HG02610 (cell line): ENCODE results near the gene ZBTB7C.

Experiments used
- ATAC-seq: cut with Tn5 transposase; IDR thresholded peaks from one replicate; pipeline ENCODE4 v1.9.1; 2021; ENCODE audit warnings: mild to moderate bottlenecking, moderate library complexity; ENCODE audit not compliant: unreplicated experiment

The ZBTB7C gene

DNA sequence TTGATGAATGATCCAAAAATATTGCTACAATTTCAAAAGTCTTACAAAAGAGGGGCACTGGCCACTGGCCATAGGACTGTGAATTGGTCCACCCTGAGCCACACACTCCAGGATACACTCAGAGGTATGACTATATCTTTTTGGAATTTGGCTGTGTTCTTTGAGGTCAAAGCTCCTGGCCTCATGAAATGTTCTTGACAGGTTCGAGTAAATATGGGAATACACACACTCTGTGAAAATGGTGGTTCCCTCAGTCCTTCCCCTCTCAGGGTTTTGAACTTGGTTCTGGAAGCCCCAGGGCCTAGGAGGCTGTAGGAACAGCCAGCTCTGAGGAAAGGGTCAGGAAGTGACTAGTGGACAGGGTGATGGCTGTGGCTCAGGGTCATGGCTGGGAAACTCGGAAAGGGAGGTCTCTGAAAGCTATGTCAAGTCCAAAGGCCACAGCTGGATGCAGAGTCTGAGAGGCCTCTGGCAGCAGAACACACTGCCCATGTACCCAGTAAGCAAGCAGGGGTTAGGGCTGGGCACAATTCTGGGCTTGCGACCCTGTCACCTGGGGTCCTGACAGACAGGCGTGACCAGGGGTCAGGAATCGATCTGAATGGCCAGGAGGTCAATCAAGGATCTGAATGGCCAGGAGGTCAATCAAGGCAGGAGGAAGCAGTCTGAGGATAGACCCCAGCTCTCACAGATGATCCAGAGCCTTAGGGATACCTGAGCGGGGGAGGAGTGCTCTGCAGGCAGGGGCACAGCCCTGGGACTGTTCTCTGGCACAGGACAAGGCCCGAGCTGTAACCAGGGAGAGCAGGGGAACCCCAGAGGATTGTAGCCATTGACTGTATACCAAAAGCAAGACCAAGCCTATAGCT is 255.3 kb downstream of the ZBTB7C start:
- no peak for ATAC-seq

- no peak for ATAC-seq
Observed at GRCh38 chr18:48152549-48152948, 256.6 kb downstream of the ZBTB7C start.

GRCh38 chr18:48151421-48152065 is 257.6 kb downstream of the ZBTB7C start:
- no peak for ATAC-seq

GRCh38 chr18:48149020-48149685 is 260.0 kb downstream of the ZBTB7C start:
- no peak for ATAC-seq

- ATAC-seq: no peak
Observed at GRCh38 chr18:48142994-48143393, 266.2 kb downstream of the ZBTB7C start.

DNA sequence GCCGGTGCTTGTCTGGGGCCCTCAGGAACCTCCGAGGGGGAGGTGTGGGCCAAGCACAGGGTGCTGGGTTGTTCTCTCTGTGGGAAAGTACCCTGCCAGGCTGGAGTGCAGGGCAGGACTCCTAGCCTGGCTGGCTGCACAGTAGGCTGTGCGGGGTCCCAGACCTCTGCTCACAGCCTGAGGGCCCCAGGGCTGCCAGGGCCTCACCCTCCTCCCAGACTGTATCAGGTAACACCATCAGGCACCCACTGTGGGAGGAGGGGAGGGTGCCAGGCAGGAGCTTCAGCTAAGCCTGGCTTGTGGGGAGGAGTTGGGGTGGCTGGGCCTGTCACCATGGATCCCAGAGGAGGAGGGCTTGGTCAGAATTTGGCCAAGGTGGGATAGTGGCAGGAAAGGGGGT is 266.8 kb downstream of the ZBTB7C start:
- no peak for ATAC-seq

DNA sequence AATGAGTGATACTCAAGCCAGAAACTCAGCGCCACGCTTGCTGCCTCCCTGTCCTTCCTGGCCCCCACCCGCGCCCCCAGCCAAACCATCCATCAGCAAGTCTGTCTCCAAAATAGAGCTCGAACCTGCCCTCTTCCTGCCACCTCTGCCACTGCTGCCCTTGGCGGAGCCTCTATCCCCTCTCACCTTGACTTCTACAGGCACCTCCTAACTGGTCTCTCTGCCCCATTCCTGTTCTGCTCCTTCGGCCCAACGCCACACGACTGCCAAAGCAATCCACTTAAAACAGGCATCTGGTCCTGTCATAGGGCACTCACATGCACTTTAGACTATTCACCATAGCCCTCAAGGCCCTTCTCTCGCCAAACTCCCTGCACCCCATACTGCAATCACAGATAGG is 268.5 kb downstream of the ZBTB7C start:
- ATAC-seq: no peak

DNA sequence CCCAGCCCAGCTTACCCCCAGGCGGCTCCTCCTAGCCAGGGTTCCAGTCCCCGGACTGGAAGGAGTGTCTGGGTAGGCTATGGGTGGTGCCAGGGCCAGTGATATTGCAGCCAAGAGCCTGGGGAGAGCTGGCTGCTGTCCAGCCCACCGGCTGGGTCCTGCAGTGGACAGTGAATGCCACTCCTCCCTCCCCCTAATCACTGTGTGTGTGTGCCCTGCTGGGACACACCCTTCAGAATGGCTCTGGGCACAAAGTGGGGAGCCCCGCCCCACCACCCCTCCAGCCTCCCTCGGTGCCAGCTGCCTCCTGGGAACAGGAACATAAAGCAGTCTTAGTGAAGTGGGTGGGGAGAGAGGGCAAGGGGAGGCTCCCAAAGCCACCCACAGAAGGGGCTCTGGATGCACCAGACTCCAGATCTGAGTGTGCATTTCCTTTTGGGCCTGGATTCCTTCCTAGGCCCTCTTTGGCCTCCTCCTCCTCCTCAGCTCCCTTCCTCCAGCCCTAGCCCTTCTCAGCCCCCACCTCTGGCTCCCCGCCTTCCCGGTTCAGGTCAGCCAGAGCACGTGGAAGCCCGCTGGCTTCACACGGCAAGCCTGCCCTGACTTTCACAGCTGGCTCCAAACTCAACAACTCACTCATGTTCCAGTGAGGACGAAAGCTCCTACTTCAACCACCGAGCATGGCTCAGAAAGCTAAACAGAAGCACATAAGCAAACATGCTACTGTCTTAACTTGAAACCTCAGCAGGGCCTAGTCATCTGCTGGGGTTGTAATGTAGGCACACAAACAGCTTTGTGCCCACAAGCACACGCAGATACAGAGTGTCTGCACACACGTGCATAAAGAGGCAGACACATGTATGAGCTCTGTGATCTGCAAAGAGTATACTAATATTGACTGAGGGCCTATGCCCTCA is 269.5 kb downstream of the ZBTB7C start:
- ATAC-seq: no peak

GRCh38 chr18:48138660-48139430 is 270.3 kb downstream of the ZBTB7C start:
- ATAC-seq: no peak

DNA sequence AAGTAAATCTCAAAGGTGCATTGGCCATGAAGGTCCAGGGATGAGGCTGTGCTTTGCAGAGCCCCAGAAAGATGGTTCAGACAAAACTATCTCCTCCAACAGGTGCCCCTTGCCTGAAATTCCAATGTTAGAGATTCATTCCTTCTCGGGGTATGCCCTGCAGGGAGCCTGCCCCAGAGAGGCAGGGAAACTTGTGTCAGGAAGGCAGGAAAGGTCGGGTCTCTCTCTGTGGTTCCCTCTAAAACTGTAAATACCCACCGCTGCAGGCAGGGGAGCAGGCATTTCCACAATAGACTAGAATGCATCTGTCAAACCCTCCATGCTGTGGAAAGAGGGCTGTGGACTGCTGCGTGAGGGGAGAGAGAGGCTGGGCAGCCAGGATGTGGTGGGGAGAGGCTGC is 271.0 kb downstream of the ZBTB7C start:
- ATAC-seq: no peak

GRCh38 chr18:48137374-48138081 is 271.7 kb downstream of the ZBTB7C start:
- ATAC-seq: no peak

GRCh38 chr18:48136827-48137373 is 272.3 kb downstream of the ZBTB7C start:
- no peak for ATAC-seq

- ATAC-seq: no peak
Observed at GRCh38 chr18:48136051-48136826, 272.9 kb downstream of the ZBTB7C start.

DNA sequence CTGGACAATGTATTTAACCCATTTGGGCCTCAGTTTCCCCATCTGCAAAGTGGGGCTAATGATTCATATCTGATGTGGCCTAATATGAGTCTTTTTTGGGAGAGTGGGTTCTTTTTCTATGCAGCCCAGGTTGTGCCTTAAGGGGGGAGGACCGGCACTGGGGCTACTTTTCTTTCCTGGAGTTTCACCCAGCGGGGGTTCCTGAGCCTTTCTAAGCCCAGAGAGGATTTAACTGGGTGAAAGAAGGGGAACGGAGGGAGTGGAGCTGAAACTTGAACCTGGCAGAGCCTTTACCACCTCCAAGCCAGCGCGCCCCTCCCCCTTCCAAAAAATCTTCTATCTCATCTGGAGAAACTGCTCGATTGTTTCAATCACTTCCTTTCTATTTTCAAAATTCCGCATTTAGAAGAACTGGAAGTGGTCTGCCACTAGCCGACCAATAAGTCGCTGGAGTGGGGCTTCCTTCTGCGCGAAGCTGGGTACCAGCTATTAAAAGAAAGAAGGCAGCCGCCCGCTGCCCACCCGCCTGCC is 273.7 kb downstream of the ZBTB7C start:
- no peak for ATAC-seq

DNA sequence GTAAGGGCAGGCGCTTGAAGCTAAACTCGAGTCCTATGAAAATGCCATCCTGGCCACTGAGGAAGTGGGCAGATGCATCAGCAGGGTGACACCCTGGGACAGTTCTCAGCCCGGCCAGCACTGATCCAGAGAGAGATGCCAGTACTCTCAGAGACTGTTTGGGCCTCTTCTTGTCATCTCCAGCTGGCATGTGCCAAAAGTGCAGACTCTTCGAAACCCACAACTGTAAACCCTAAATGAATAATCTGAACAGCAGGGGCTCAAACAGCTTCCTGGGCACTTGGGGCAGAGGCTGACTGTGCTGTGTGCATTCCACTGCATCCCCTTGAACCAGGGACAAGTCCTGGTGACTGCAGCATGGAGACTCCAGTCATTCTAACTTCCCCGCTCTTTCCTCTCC is 274.6 kb downstream of the ZBTB7C start:
- ATAC-seq: no peak

- ATAC-seq: no peak
Observed at GRCh38 chr18:48133671-48134251, 275.4 kb downstream of the ZBTB7C start.

- no peak for ATAC-seq
Observed at GRCh38 chr18:48132797-48133655, 276.2 kb downstream of the ZBTB7C start.
